Measurements from ENCODE around the gene CDK10. TPM values are rescaled to one million over a fixed set of nuclear protein-coding genes. Genes with fewer than 3 reads are reported as not detected.
"Not testable (repeated sequence)": the region's sequence is repeated elsewhere in the genome, so short reads cannot be mapped to it uniquely, and the experiment has no call there.

The CDK10 gene
- total RNA-seq, 1 experiment from 2014 or later = 98.0 TPM

GRCh38 chr16:89697161-89697615 is 10.7 kb downstream of the CDK10 start:
- Histone ChIP-seq H3K27me3 (replicated peaks; ENCODE audit: insufficient read depth, low read depth, low read length, poor library complexity) (no peaks in the 10 kb centered on the region), H3K9me3 (ENCODE audit: low read depth, low read length, poor library complexity, severe bottlenecking) (no peaks in the 10 kb centered on the region), H3K4me3 (ENCODE audit: low read depth, low read length, poor library complexity, severe bottlenecking) (no peak overlapping the region), H3K36me3 (ENCODE audit: insufficient read depth, low read length, poor library complexity, severe bottlenecking) (peaks cover 47% of the 10 kb centered on the region), H3K4me1 (ENCODE audit: insufficient read depth, low read length, poor library complexity, severe bottlenecking) (peaks cover 10% of the 10 kb centered on the region), H3K27ac (ENCODE audit: low read depth, low read length, poor library complexity, severe bottlenecking) (no peak overlapping the region)
- DNase-seq (ENCODE audit: low spot score) = no peak
- intact Hi-C loops (cut with micrococcal nuclease; ENCODE audit: unreplicated experiment) = no loop called here
- ChIA-PET POLR2A (ENCODE audit: low non-redundant PET) (no interaction called here), CTCF (no interaction called here)
- BruUV-seq (replicated peaks) = no TSS peak
- TF ChIP-seq EZH2 (IDR thresholded peaks at IDR 0.05; ENCODE audit: borderline replicate concordance, low read depth, low read length, poor library complexity, severe bottlenecking) (no peak), CTCF (conservative IDR thresholded peaks at IDR 0.05; ENCODE audit: low read depth, low read length) (no peak)

GRCh38 chr16:89697616-89698331 is 11.3 kb downstream of the CDK10 start:
- no peak overlapping the region for H3K27ac ChIP-seq (ENCODE audit: low read depth, low read length, poor library complexity, severe bottlenecking)
- ChIA-PET CTCF (no interaction called here), POLR2A (ENCODE audit: low non-redundant PET) (no interaction called here)
- DNase-seq (ENCODE audit: low spot score) = no peak
- BruUV-seq (replicated peaks) = no TSS peak
- no peaks in the 10 kb centered on the region for H3K9me3 ChIP-seq (ENCODE audit: low read depth, low read length, poor library complexity, severe bottlenecking)
- no peaks in the 10 kb centered on the region for H3K27me3 ChIP-seq (replicated peaks; ENCODE audit: insufficient read depth, low read depth, low read length, poor library complexity)
- no peak overlapping the region for H3K4me3 ChIP-seq (ENCODE audit: low read depth, low read length, poor library complexity, severe bottlenecking)
- TF ChIP-seq EZH2 (IDR thresholded peaks at IDR 0.05; ENCODE audit: borderline replicate concordance, low read depth, low read length, poor library complexity, severe bottlenecking) (no peak), CTCF (conservative IDR thresholded peaks at IDR 0.05; ENCODE audit: low read depth, low read length) (no peak)
- peaks cover 10% of the 10 kb centered on the region for H3K4me1 ChIP-seq (ENCODE audit: insufficient read depth, low read length, poor library complexity, severe bottlenecking)
- intact Hi-C loops (cut with micrococcal nuclease; ENCODE audit: unreplicated experiment) = no loop called here
- peaks cover 44% of the 10 kb centered on the region for H3K36me3 ChIP-seq (ENCODE audit: insufficient read depth, low read length, poor library complexity, severe bottlenecking)

GRCh38 chr16:89698717-89699116 is 12.2 kb downstream of the CDK10 start:
- DNase-seq (ENCODE audit: low spot score); BruUV-seq (replicated peaks): not testable (repeated sequence)

GRCh38 chr16:89699629-89700099 is 13.2 kb downstream of the CDK10 start:
- H3K27me3 ChIP-seq (replicated peaks; ENCODE audit: insufficient read depth, low read depth, low read length, poor library complexity); H3K9me3 ChIP-seq (ENCODE audit: low read depth, low read length, poor library complexity, severe bottlenecking); DNase-seq (ENCODE audit: low spot score); BruUV-seq (replicated peaks): not testable (repeated sequence)
- peaks cover 29% of the 10 kb centered on the region for H3K36me3 ChIP-seq (ENCODE audit: insufficient read depth, low read length, poor library complexity, severe bottlenecking)
- ChIA-PET CTCF (interaction anchor here (0.6 to 1.0 kb wide), 2 partner anchors 15 to 161 kb away, joined by 3 to 4 read pairs; no protein-coding TSS in a partner anchor), POLR2A (ENCODE audit: low non-redundant PET) (interaction anchor here (0.5 to 0.7 kb wide), 5 partner anchors 11 to 173 kb away, joined by 3 to 6 read pairs (median 3); partner anchors contain the start of gene TCF25)
- peak overlapping the region; percentile 80 for H3K4me3 ChIP-seq (ENCODE audit: low read depth, low read length, poor library complexity, severe bottlenecking)
- intact Hi-C loops (cut with micrococcal nuclease; ENCODE audit: unreplicated experiment) = loop anchor here (10.0 kb wide), 2 partner anchors 165 to 215 kb away; partner anchors contain the start of gene MC1R
- H3K27ac ChIP-seq (ENCODE audit: low read depth, low read length, poor library complexity, severe bottlenecking) = peak overlapping the region; percentile 76
- peaks cover 10% of the 10 kb centered on the region for H3K4me1 ChIP-seq (ENCODE audit: insufficient read depth, low read length, poor library complexity, severe bottlenecking)

More at GRCh38 chr16:89698717-89699116, 12.2 kb downstream of the CDK10 start:
- Histone ChIP-seq H3K36me3 (ENCODE audit: insufficient read depth, low read length, poor library complexity, severe bottlenecking) (peaks cover 37% of the 10 kb centered on the region), H3K4me1 (ENCODE audit: insufficient read depth, low read length, poor library complexity, severe bottlenecking) (peaks cover 10% of the 10 kb centered on the region)
- intact Hi-C loops (cut with micrococcal nuclease; ENCODE audit: unreplicated experiment); H3K27me3 ChIP-seq (replicated peaks; ENCODE audit: insufficient read depth, low read depth, low read length, poor library complexity); H3K4me3 ChIP-seq (ENCODE audit: low read depth, low read length, poor library complexity, severe bottlenecking); H3K27ac ChIP-seq (ENCODE audit: low read depth, low read length, poor library complexity, severe bottlenecking); H3K9me3 ChIP-seq (ENCODE audit: low read depth, low read length, poor library complexity, severe bottlenecking): not testable (repeated sequence)
- ChIA-PET POLR2A (ENCODE audit: low non-redundant PET) (interaction anchor here (0.7 kb wide), 1 partner anchor 14 kb away, joined by 20 read pairs; no protein-coding TSS in a partner anchor), CTCF (interaction anchor here (0.7 kb wide), 1 partner anchor 11 kb away, joined by 7 read pairs; no protein-coding TSS in a partner anchor)

All from A673 (cell line).